H9 (cell line): ENCODE results near the gene KIAA1614. TPM values are rescaled to one million over a fixed set of nuclear protein-coding genes. Genes with fewer than 3 reads are reported as not detected.

ENCODE experiments used
- DNase-seq: peaks from one replicate; pipeline ENCODE4 v3.0.0-alpha.2; 2017
- H2AFZ ChIP-seq: one replicate; pipeline ENCODE4 v1.6.1; 2013; ENCODE audit warnings: mild to moderate bottlenecking, low read length, control low read depth, moderate library complexity
- H2AK5ac ChIP-seq: 2 replicates; pipeline ENCODE4 v1.6.1; 2013; ENCODE audit warnings: low read length, control low read depth, mixed read lengths; ENCODE audit not compliant: insufficient read length
- H2BK120ac ChIP-seq: one replicate; pipeline ENCODE4 v1.6.1; 2013; ENCODE audit warnings: low read depth, mild to moderate bottlenecking, low read length, control low read depth, inconsistent platforms; ENCODE audit not compliant: poor library complexity, severe bottlenecking
- H2BK12ac ChIP-seq: 2 replicates; pipeline ENCODE4 v1.6.1; 2013; ENCODE audit warnings: low read length, control low read depth, mixed read lengths, low read depth; ENCODE audit not compliant: insufficient read length
- H2BK15ac ChIP-seq: 2 replicates; pipeline ENCODE4 v1.6.1; 2013; ENCODE audit warnings: low read depth, low read length, control low read depth
- H2BK20ac ChIP-seq: one replicate; pipeline ENCODE4 v1.6.1; 2013; ENCODE audit warnings: low read depth, mild to moderate bottlenecking, low read length, control low read depth, inconsistent platforms; ENCODE audit not compliant: poor library complexity, severe bottlenecking
- H2BK5ac ChIP-seq: 2 replicates; pipeline ENCODE4 v1.6.1; 2013; ENCODE audit warnings: low read length, control low read depth, mixed read lengths; ENCODE audit not compliant: insufficient read length
- H3K14ac ChIP-seq: 2 replicates; pipeline ENCODE4 v1.6.1; 2013; ENCODE audit warnings: low read length, control low read depth; ENCODE audit not compliant: insufficient read depth
- H3K18ac ChIP-seq: 2 replicates; pipeline ENCODE4 v1.6.1; 2013; ENCODE audit warnings: low read depth, mild to moderate bottlenecking, mixed read lengths, low read length, control low read depth; ENCODE audit not compliant: insufficient read length
- H3K23ac ChIP-seq: 2 replicates; pipeline ENCODE4 v1.6.1; 2013; ENCODE audit warnings: low read length, control low read depth, mixed read lengths, low read depth; ENCODE audit not compliant: insufficient read length
- H3K23me2 ChIP-seq: 2 replicates; pipeline ENCODE4 v1.6.1; 2013; ENCODE audit warnings: low read depth, mild to moderate bottlenecking, mixed read lengths, low read length, control low read depth; ENCODE audit not compliant: insufficient read length, poor library complexity, severe bottlenecking
- H3K27ac ChIP-seq: 2 replicates; pipeline ENCODE4 v1.5.1; 2013; ENCODE audit warnings: low read length, control low read depth, mixed read lengths, low read depth; ENCODE audit not compliant: insufficient read length
- H3K27me3 ChIP-seq: 2 replicates; pipeline ENCODE4 v1.6.1; 2013; ENCODE audit warnings: low read length, control low read depth, inconsistent platforms; ENCODE audit not compliant: insufficient read depth
- H3K4ac ChIP-seq: 2 replicates; pipeline ENCODE4 v1.6.1; 2013; ENCODE audit warnings: low read depth, mild to moderate bottlenecking, control low read depth, inconsistent platforms, low read length, moderate library complexity
- H3K4me1 ChIP-seq: 2 replicates; pipeline ENCODE4 v1.6.1; 2013; ENCODE audit warnings: low read length, control low read depth, inconsistent platforms; ENCODE audit not compliant: insufficient read depth
- H3K4me2 ChIP-seq: 2 replicates; pipeline ENCODE4 v1.6.1; 2013; ENCODE audit warnings: low read length, control low read depth, mixed read lengths; ENCODE audit not compliant: insufficient read length, insufficient read depth
- H3K56ac ChIP-seq: 2 replicates; pipeline ENCODE4 v1.6.1; 2013; ENCODE audit warnings: low read depth, mild to moderate bottlenecking, mixed read lengths, low read length, control low read depth; ENCODE audit not compliant: insufficient read length
- H3K79me1 ChIP-seq: 2 replicates; pipeline ENCODE4 v1.6.1; 2013; ENCODE audit warnings: low read depth, mild to moderate bottlenecking, moderate library complexity, low read length, control low read depth, inconsistent platforms; ENCODE audit not compliant: insufficient read depth, poor library complexity, severe bottlenecking
- H3K79me2 ChIP-seq: 2 replicates; pipeline ENCODE4 v1.6.1; 2013; ENCODE audit warnings: low read length, control low read depth, inconsistent platforms; ENCODE audit not compliant: insufficient read depth
- H3K9ac ChIP-seq: 2 replicates; pipeline ENCODE4 v1.6.1; 2013; ENCODE audit warnings: low read length, control low read depth, mixed read lengths; ENCODE audit not compliant: insufficient read length; ENCODE audit errors: extremely low read depth
- H3K9me3 ChIP-seq: one replicate; pipeline ENCODE4 v1.6.1; 2013; ENCODE audit warnings: low read depth, low read length, inconsistent platforms; ENCODE audit not compliant: control insufficient read depth
- H3T11ph ChIP-seq: one replicate; pipeline ENCODE4 v1.6.1; 2013; ENCODE audit warnings: mild to moderate bottlenecking, low read length, control low read depth, inconsistent platforms
- H4K20me1 ChIP-seq: one replicate; pipeline ENCODE4 v1.6.1; 2013; ENCODE audit not compliant: control insufficient read depth, insufficient read length, insufficient read depth
- H4K5ac ChIP-seq: 2 replicates; pipeline ENCODE4 v1.6.1; 2013; ENCODE audit warnings: low read depth, mild to moderate bottlenecking, mixed read lengths, low read length, control low read depth; ENCODE audit not compliant: insufficient read length
- H4K8ac ChIP-seq: replicated peaks from 2 replicates; pipeline ENCODE4 v1.6.1; 2013; ENCODE audit warnings: low read length, control low read depth, mixed read lengths, low read depth; ENCODE audit not compliant: insufficient read length
- H4K91ac ChIP-seq: 2 replicates; pipeline ENCODE4 v1.6.1; 2013; ENCODE audit warnings: low read depth, mild to moderate bottlenecking, moderate library complexity, mixed read lengths, low read length, control low read depth; ENCODE audit not compliant: insufficient read length
- H3K27ac Mint-ChIP-seq, 3 experiments: 2 replicates in 2 of 3; 3 replicates in 1 of 3; pipeline ENCODE4 v1.8.0; 2020 to 2021; ENCODE audit warnings: mixed read lengths in 3 of 3, mild to moderate bottlenecking in 1 of 3, moderate library complexity in 1 of 3
- H3K27me3 Mint-ChIP-seq: 2 replicates; pipeline ENCODE4 v1.8.0; 2021; ENCODE audit warnings: low read depth, mild to moderate bottlenecking, moderate library complexity, mixed read lengths
- H3K36me3 Mint-ChIP-seq, 3 experiments: 2 replicates in 2 of 3; 3 replicates in 1 of 3; pipeline ENCODE4 v1.8.0; 2020 to 2021; ENCODE audit warnings: low read depth in 3 of 3, mixed read lengths in 3 of 3; ENCODE audit not compliant: insufficient read depth in 1 of 3
- H3K4me1 Mint-ChIP-seq, 2 experiments: 2 replicates each; pipeline ENCODE4 v1.8.0; 2020; ENCODE audit warnings: mixed read lengths in 2 of 2
- H3K4me3 Mint-ChIP-seq, 2 experiments: 2 replicates in 1 of 2; 3 replicates in 1 of 2; pipeline ENCODE4 v1.8.0; 2020 to 2021; ENCODE audit warnings: mild to moderate bottlenecking in 2 of 2, mixed read lengths in 2 of 2, moderate library complexity in 1 of 2
- H3K9me3 Mint-ChIP-seq, 2 experiments: 2 replicates in 1 of 2; 3 replicates in 1 of 2; pipeline ENCODE4 v1.8.0; 2020; ENCODE audit warnings: mild to moderate bottlenecking in 2 of 2, mixed read lengths in 2 of 2, moderate library complexity in 1 of 2
- CTCF ChIP-seq: fragments of 200-600 bp; sonication (generic); conservative IDR thresholded peaks from 3 replicates; pipeline ENCODE4 v1.8.0; 2021; ENCODE audit warnings: antibody characterized with exemption, mild to moderate bottlenecking
- WGBS: extraction: QIAGEN DNeasy Blood & Tissue Kit; methylation state at CpG from one replicate; pipeline ENCODE4 v1.1.7; 2013; ENCODE audit warnings: missing lambda C conversion rate, low lambda C conversion rate, mixed read lengths; ENCODE audit not compliant: insufficient read length; ENCODE audit errors: extremely low coverage; 5-methylcytosine and 5-hydroxymethylcytosine counted together
- total RNA-seq: library from RNA; stranded (reverse); gene quantifications from 2 replicates; pipeline ENCODE4 v1.2.1, GENCODE V29; 2021

Gene KIAA1614
- total RNA-seq, 1 experiment from 2014 or later, result 1.3 TPM

- no peak overlapping the region for H3K4me3 Mint-ChIP-seq
Observed at GRCh38 chr1:180929389-180929788, 16.7 kb downstream of the KIAA1614 start.

More at GRCh38 chr1:180929389-180929788, 16.7 kb downstream of the KIAA1614 start:
- Histone ChIP-seq H3K4me2 (no peak overlapping the region), H4K91ac (no peak overlapping the region), H3K27ac (no peak overlapping the region), H3K18ac (no peak overlapping the region), H2BK12ac (no peak overlapping the region), H3K4ac (no peak overlapping the region), H3K4me1 (peaks cover 15% of the 10 kb centered on the region; the same call in 1 of the 2 replicates), H3K79me2 (no peaks in the 10 kb centered on the region), H2BK5ac (no peak overlapping the region), H3T11ph (no peak overlapping the region), H4K20me1 (no peaks in the 10 kb centered on the region), H2AFZ (no peak overlapping the region), H2AK5ac (no peak overlapping the region), H4K8ac (no peak overlapping the region), H2BK20ac (no peak overlapping the region), H3K27me3 (no peaks in the 10 kb centered on the region), H3K79me1 (no peaks in the 10 kb centered on the region), H2BK15ac (no peak overlapping the region), H3K14ac (no peak overlapping the region), H3K23me2 (no peaks in the 10 kb centered on the region), H3K9me3 (no peaks in the 10 kb centered on the region), H2BK120ac (no peak overlapping the region), H3K56ac (no peak overlapping the region), H3K23ac (no peak overlapping the region), H3K9ac (no peak overlapping the region), H4K5ac (no peak overlapping the region)
- no CpG with 5 or more reads among the region's 3 CpGs for WGBS
- H3K36me3 Mint-ChIP-seq, result peaks cover 0 to 6% (median 2%) of the 10 kb centered on the region in 3 experiments; a peak in 2 of 7 replicates
- TF ChIP-seq CTCF, result no peak
- no peak for DNase-seq
- H3K27ac Mint-ChIP-seq, result no peak overlapping the region
- no peaks in the 10 kb centered on the region for H3K9me3 Mint-ChIP-seq
- peaks cover 40 to 47% of the 10 kb centered on the region in 2 experiments for H3K4me1 Mint-ChIP-seq
- H3K27me3 Mint-ChIP-seq, result no peaks in the 10 kb centered on the region
